RWPE2 (cell line): ENCODE data around the gene TAF4.
A peak's percentile ranks its signal among the peaks of the same experiment; 100 is the strongest.

Source experiments
- ATAC-seq: fragments of 200-7000 bp; cut with Tn5 transposase; 3 replicates; pipeline ENCODE4 v1.9.1; 2021; ENCODE audit warnings: low read depth
- DNase-seq: peaks from one replicate; pipeline ENCODE4 v3.0.0-alpha.2; 2020; ENCODE audit warnings: low spot score
- H3K27ac ChIP-seq: fragments of 450-650 bp; 2 replicates; pipeline ENCODE4 v1.5.1; 2017; ENCODE audit warnings: mild to moderate bottlenecking; ENCODE audit not compliant: poor library complexity, severe bottlenecking
- H3K27me3 ChIP-seq: fragments of 250-450 bp; sonication (Bioruptor Pico); 2 replicates; pipeline ENCODE4 v1.5.1; 2021; ENCODE audit warnings: mild to moderate bottlenecking, moderate library complexity; ENCODE audit not compliant: insufficient read depth, poor library complexity, severe bottlenecking
- H3K36me3 ChIP-seq: fragments of 250-450 bp; sonication (Bioruptor Pico); 2 replicates; pipeline ENCODE4 v1.5.1; 2020; ENCODE audit warnings: low read depth, mild to moderate bottlenecking, moderate library complexity
- H3K4me1 ChIP-seq: fragments of 250-450 bp; sonication (Bioruptor Pico); 2 replicates; pipeline ENCODE4 v1.5.1; 2021; ENCODE audit warnings: mild to moderate bottlenecking, moderate library complexity; ENCODE audit not compliant: insufficient read depth, poor library complexity, severe bottlenecking
- H3K4me3 ChIP-seq: fragments of 250-450 bp; sonication (Bioruptor Pico); 2 replicates; pipeline ENCODE4 v1.5.1; 2021; ENCODE audit warnings: mild to moderate bottlenecking, moderate library complexity; ENCODE audit not compliant: severe bottlenecking
- H3K9me3 ChIP-seq: fragments of 250-450 bp; sonication (Bioruptor Pico); 2 replicates; pipeline ENCODE4 v1.5.1; 2021; ENCODE audit warnings: mild to moderate bottlenecking, moderate library complexity; ENCODE audit not compliant: severe bottlenecking
- CTCF ChIP-seq: fragments of 450-650 bp; IDR thresholded peaks from one replicate; pipeline ENCODE4 v1.5.1; 2017; ENCODE audit warnings: mild to moderate bottlenecking, moderate library complexity; ENCODE audit not compliant: poor library complexity, severe bottlenecking

The TAF4 gene

GRCh38 chr20:61942526-61942925 lies 123.2 kb downstream of the TAF4 start:
- no peak for TF ChIP-seq CTCF
- DNase-seq (peak; percentile 83), ATAC-seq (0 out of 3 replicates have a peak, but pooled peaks have one; percentile 1)
- H3K27ac ChIP-seq = no peak overlapping the region
- no peaks in the 10 kb centered on the region for H3K36me3 ChIP-seq
- no peak overlapping the region for H3K4me3 ChIP-seq
- no peaks in the 10 kb centered on the region for H3K27me3 ChIP-seq
- H3K9me3 ChIP-seq = no peaks in the 10 kb centered on the region
- H3K4me1 ChIP-seq = no peaks in the 10 kb centered on the region

GRCh38 chr20:61941721-61942405 lies 123.8 kb downstream of the TAF4 start:
- H3K27ac ChIP-seq = no peak overlapping the region
- TF ChIP-seq CTCF = no peak
- no peak overlapping the region for H3K4me3 ChIP-seq
- H3K36me3 ChIP-seq = no peaks in the 10 kb centered on the region
- DNase-seq (peak; percentile 83), ATAC-seq (peak; percentile 17)
- no peaks in the 10 kb centered on the region for H3K4me1 ChIP-seq
- H3K9me3 ChIP-seq = no peaks in the 10 kb centered on the region
- H3K27me3 ChIP-seq = no peaks in the 10 kb centered on the region

- H3K9me3 ChIP-seq = no peaks in the 10 kb centered on the region
- no peaks in the 10 kb centered on the region for H3K4me1 ChIP-seq
- TF ChIP-seq CTCF = no peak
- H3K27ac ChIP-seq = no peak overlapping the region
- no peak overlapping the region for H3K4me3 ChIP-seq
- ATAC-seq (peak; percentile 11), DNase-seq (peak; percentile 78)
- H3K27me3 ChIP-seq = no peaks in the 10 kb centered on the region
- H3K36me3 ChIP-seq = no peaks in the 10 kb centered on the region
Observed at GRCh38 chr20:61940976-61941720, 124.5 kb downstream of the TAF4 start.

- DNase-seq (peak; percentile 72), ATAC-seq (no peak)
Observed at GRCh38 chr20:61940491-61940890, 125.2 kb downstream of the TAF4 start.

More at GRCh38 chr20:61940491-61940890, 125.2 kb downstream of the TAF4 start:
- H3K27me3 ChIP-seq = no peaks in the 10 kb centered on the region
- H3K4me1 ChIP-seq = no peaks in the 10 kb centered on the region
- no peaks in the 10 kb centered on the region for H3K9me3 ChIP-seq
- H3K36me3 ChIP-seq = no peaks in the 10 kb centered on the region
- no peak overlapping the region for H3K27ac ChIP-seq
- H3K4me3 ChIP-seq = no peak overlapping the region
- TF ChIP-seq CTCF = no peak
